Measurements from ENCODE around the gene RDX. TPM values are rescaled to one million over a fixed set of nuclear protein-coding genes. Genes with fewer than 3 reads are reported as not detected.

Gene RDX
- total and polyA plus RNA-seq, 2 of the 8 experiments (the other 6 are each of a cell fraction or from before 2014, with no cell fraction given) = 27.4 to 100 TPM

GRCh38 chr11:110250168-110250567, 46.2 kb downstream of the RDX start:
- H3K4me3 ChIP-seq (ENCODE audit: extremely low read depth in 1 of 4, insufficient read depth in 2 of 4, low read depth in 3 of 4, low read length in 4 of 4) = no peak overlapping the region
- DNase-seq (ENCODE audit: low read depth in 1 of 2, low spot score in 2 of 2) (no peak), FAIRE-seq (no peak)
- ChIA-PET CTCF (ENCODE audit: partially characterized antibody) (interaction anchor here (0.7 to 1.7 kb wide), 10 partner anchors 11 to 309 kb away, joined by 3 to 13 read pairs (median 4); no protein-coding TSS in a partner anchor), POLR2A (ENCODE audit: partially characterized antibody) (interaction anchor here (1.2 to 1.4 kb wide), 2 partner anchors 11 to 19 kb away, joined by 3 read pairs; no protein-coding TSS in a partner anchor)
- no peak overlapping the region for H2BK5ac ChIP-seq (ENCODE audit: low read depth, low read length)
- H3K79me2 ChIP-seq (ENCODE audit: control insufficient read depth in 1 of 2, insufficient read depth in 2 of 2, low read length in 2 of 2) = no peaks in the 10 kb centered on the region
- no peak overlapping the region for H2BK120ac ChIP-seq (replicated peaks; ENCODE audit: low read depth, low read length)
- no peak overlapping the region for H4K8ac ChIP-seq (ENCODE audit: extremely low read depth, insufficient read depth, low read length)
- no peaks in the 10 kb centered on the region for H3K23me2 ChIP-seq (ENCODE audit: low read depth, low read length)
- H4K91ac ChIP-seq (replicated peaks; ENCODE audit: insufficient read length, low read length) = no peak overlapping the region
- H3K14ac ChIP-seq (ENCODE audit: insufficient read length) = no peak overlapping the region
- no peak overlapping the region for H3K18ac ChIP-seq (ENCODE audit: extremely low read depth, low read length)
- H3K27ac ChIP-seq (ENCODE audit: low read depth, low read length) = no peak overlapping the region
- H3K27me3 ChIP-seq (replicated peaks in 1 of 4; ENCODE audit: control insufficient read depth in 3 of 4, extremely low read depth in 1 of 4, insufficient read depth in 3 of 4, low read length in 3 of 4) = no peaks in the 10 kb centered on the region
- no peak overlapping the region for H4K5ac ChIP-seq (ENCODE audit: insufficient read length, low read depth, low read length)
- no peak overlapping the region for H3K23ac ChIP-seq (ENCODE audit: insufficient read length)
- no peak overlapping the region for H3K56ac ChIP-seq (replicated peaks; ENCODE audit: insufficient read length, low read depth, low read length)
- H2BK12ac ChIP-seq (ENCODE audit: low read depth, low read length) = no peak overlapping the region
- no peaks in the 10 kb centered on the region for H4K20me1 ChIP-seq (replicated peaks in 1 of 2; ENCODE audit: control insufficient read depth in 1 of 2, insufficient read depth in 2 of 2, low read length in 2 of 2)
- no peak for TF ChIP-seq RAD21 (IDR thresholded peaks at IDR 0.05 in 1 of 2, conservative IDR thresholded peaks at IDR 0.05 in 1 of 2; ENCODE audit: low read depth in 2 of 2, low read length in 2 of 2)
- no peak for TF ChIP-seq POU5F1 (IDR thresholded peaks at IDR 0.05; ENCODE audit: low read depth, low read length)
- TF ChIP-seq KDM5A (IDR thresholded peaks at IDR 0.05; ENCODE audit: low read length) = no peak
- no peak for TF ChIP-seq ASH2L (IDR thresholded peaks at IDR 0.05; ENCODE audit: low read length)
- TF ChIP-seq EZH2 (IDR thresholded peaks at IDR 0.05; ENCODE audit: low read depth, low read length, severe bottlenecking) = no peak
- TF ChIP-seq RNF2 (IDR thresholded peaks at IDR 0.05; ENCODE audit: borderline replicate concordance, low read depth, low read length, missing control alignments, poor library complexity, severe bottlenecking) = no peak
- TF ChIP-seq CTCF (IDR thresholded peaks at IDR 0.05; ENCODE audit: control extremely low read depth in 1 of 3, insufficient read depth in 1 of 3, low read depth in 1 of 3, low read length in 3 of 3) = no peak
- no peak for TF ChIP-seq FOSL1 (IDR thresholded peaks at IDR 0.05; ENCODE audit: insufficient read depth, low read depth, low read length)
- TF ChIP-seq POLR2A (IDR thresholded peaks at IDR 0.05; ENCODE audit: control extremely low read depth in 1 of 2, low read depth in 2 of 2, low read length in 2 of 2) = no peak
- no peak for TF ChIP-seq POLR2AphosphoS5 (IDR thresholded peaks at IDR 0.05; ENCODE audit: low read depth, low read length)
- TF ChIP-seq SIRT6 (IDR thresholded peaks at IDR 0.05; ENCODE audit: low read length) = no peak
- no peak for TF ChIP-seq SP4 (IDR thresholded peaks at IDR 0.05; ENCODE audit: low read length)
- no peak overlapping the region for H2BK20ac ChIP-seq (ENCODE audit: low read length)
- no peak overlapping the region for H2AK5ac ChIP-seq (ENCODE audit: low read depth, low read length)
- WGBS, 2 experiments (ENCODE audit: extremely low coverage in 1 of 2, insufficient coverage in 1 of 2, insufficient read length in 1 of 2, insufficient replicate concordance in 2 of 2, low coverage in 1 of 2, low lambda C conversion rate in 2 of 2, missing lambda C conversion rate in 1 of 2) = 86% methylated on average over 2 of the region's 2 CpGs; no CpG with 5 or more reads in 1 of the 2 experiments
- H3K36me3 ChIP-seq (ENCODE audit: control insufficient read depth in 2 of 4, insufficient read depth in 4 of 4, low read length in 3 of 4) = peaks cover 3 to 42% (median 20%) of the 10 kb centered on the region in 4 experiments
- no peaks in the 10 kb centered on the region for H3K79me1 ChIP-seq (ENCODE audit: low read depth, low read length)
- no peak overlapping the region for H2AFZ ChIP-seq (ENCODE audit: low read length)
- H3K9me3 ChIP-seq (ENCODE audit: insufficient read depth in 2 of 2, low read depth in 1 of 2, low read length in 1 of 2) = no peaks in the 10 kb centered on the region
- no peak overlapping the region for H3K9ac ChIP-seq (replicated peaks in 1 of 4; ENCODE audit: extremely low read depth in 1 of 4, low read depth in 3 of 4, low read length in 3 of 4)
- H3K4me2 ChIP-seq (ENCODE audit: insufficient read depth in 1 of 2, low read depth in 2 of 2, low read length in 2 of 2) = no peak overlapping the region
- H2BK15ac ChIP-seq (ENCODE audit: low read length) = no peak overlapping the region
- H3K4me1 ChIP-seq (replicated peaks in 1 of 4; ENCODE audit: control insufficient read depth in 3 of 4, insufficient read depth in 4 of 4, low read length in 3 of 4) = no peaks in the 10 kb centered on the region
- H3K4ac ChIP-seq (replicated peaks; ENCODE audit: insufficient read length, low read depth, low read length) = no peak overlapping the region

Measured in H1 (cell line).